B cell (primary cell): ENCODE measurements around the gene STK11. TPM values are rescaled to one million over a fixed set of nuclear protein-coding genes. Genes with fewer than 3 reads are reported as not detected.

Experiments used
- ATAC-seq: fragments of 200-7000 bp; cut with Tn5 transposase; one replicate; pipeline ENCODE4 v1.10.0; 2021; ENCODE audit warnings: low read depth, mild to moderate bottlenecking, moderate number of reproducible peaks, moderate library complexity
- CTCF ChIA-PET: fragments of 350-600 bp; sonication (Branson Sonifier 250); formaldehyde crosslinking; loops from one replicate; lab custom pipeline; 2021; ENCODE audit warnings: antibody characterized with exemption, inconsistent platforms; lab: Charles Lee
- POLR2A ChIA-PET: fragments of 350-600 bp; sonication (Branson Sonifier 250); formaldehyde crosslinking; loops from one replicate; lab custom pipeline; 2021; ENCODE audit warnings: antibody characterized with exemption; lab: Charles Lee
- DNase-seq: peaks from one replicate; pipeline ENCODE4 v3.0.0; 2013
- H2AFZ ChIP-seq: 2 replicates; pipeline ENCODE4 v1.6.1; 2012; ENCODE audit warnings: mild to moderate bottlenecking, low read depth, low read length; ENCODE audit not compliant: insufficient read depth, poor library complexity, severe bottlenecking
- H3K27ac ChIP-seq, 2 donors: 1 replicate in 1 of 2; 2 replicates in 1 of 2; pipeline ENCODE4 v1.5.1; 2012 to 2013; ENCODE audit warnings: low read length in 2 of 2, mild to moderate bottlenecking in 2 of 2, moderate library complexity in 1 of 2
- H3K27me3 ChIP-seq, 4 experiments: fragments of 200-600 bp in 1 of 4; sonication (generic) in 1 of 4; replicated peaks in 1 of 4; 1 replicate in 2 of 4; 2 replicates in 2 of 4; pipeline versions ENCODE4 v1.6.1 to v1.7.0; 2013 to 2016; ENCODE audit warnings: low read length in 3 of 4, mild to moderate bottlenecking in 2 of 4, mixed read lengths in 1 of 4, moderate library complexity in 1 of 4; ENCODE audit not compliant: insufficient read depth in 4 of 4, control insufficient read depth in 3 of 4; ENCODE audit errors: control extremely low read depth in 1 of 4
- H3K36me3 ChIP-seq, 2 experiments: replicated peaks in 1 of 2; 1 replicate in 1 of 2; 2 replicates in 1 of 2; pipeline versions ENCODE4 v1.6.1 to v1.7.1; 2013; ENCODE audit warnings: low read length in 1 of 2; ENCODE audit not compliant: insufficient read depth in 2 of 2, control insufficient read depth in 1 of 2; ENCODE audit errors: control extremely low read depth in 1 of 2, extremely low read depth in 1 of 2
- H3K4me1 ChIP-seq, 2 donors: fragments of 200-600 bp in 1 of 2; sonication (generic) in 1 of 2; 1 replicate in 1 of 2; 2 replicates in 1 of 2; pipeline versions ENCODE4 v1.5.1 to v1.6.1; 2013 to 2017; ENCODE audit warnings: low read length in 2 of 2; ENCODE audit not compliant: control insufficient read depth in 2 of 2, insufficient read depth in 2 of 2
- H3K4me2 ChIP-seq: replicated peaks from 2 replicates; pipeline ENCODE3; 2012; ENCODE audit warnings: mild to moderate bottlenecking, low read depth, low read length; ENCODE audit not compliant: poor library complexity, severe bottlenecking
- H3K4me3 ChIP-seq, 5 experiments: fragments of 200-600 bp in 1 of 5; sonication (generic) in 1 of 5; 1 replicate in 3 of 5; 2 replicates in 2 of 5; pipeline versions ENCODE4 v1.5.1 to v1.7.0; 2011 to 2016; ENCODE audit warnings: low read length in 4 of 5, mild to moderate bottlenecking in 4 of 5, low read depth in 2 of 5, control low read depth in 1 of 5, moderate library complexity in 1 of 5; ENCODE audit not compliant: insufficient read depth in 1 of 5; ENCODE audit errors: control extremely low read depth in 1 of 5, extremely low read depth in 1 of 5
- H3K79me2 ChIP-seq: fragments of 200-600 bp; sonication (generic); one replicate; pipeline ENCODE4 v1.6.0; 2016; ENCODE audit warnings: low read length; ENCODE audit not compliant: control insufficient read depth, insufficient read depth
- H3K9ac ChIP-seq: fragments of 200-600 bp; sonication (generic); 2 replicates; pipeline ENCODE4 v1.6.1; 2017; ENCODE audit warnings: mild to moderate bottlenecking, low read length, moderate library complexity
- H3K9me3 ChIP-seq, 3 donors: one replicate each; pipeline versions ENCODE4 v1.6.1 to v1.7.1; 2013; ENCODE audit warnings: low read length in 2 of 3; ENCODE audit not compliant: control insufficient read depth in 2 of 3, insufficient read depth in 1 of 3; ENCODE audit errors: control extremely low read depth in 1 of 3
- H4K20me1 ChIP-seq: 2 replicates; pipeline ENCODE4 v1.6.0; 2012; ENCODE audit warnings: mild to moderate bottlenecking, low read length; ENCODE audit not compliant: insufficient read depth, control insufficient read depth, poor library complexity, severe bottlenecking
- H3K27ac Mint-ChIP-seq: one replicate; pipeline ENCODE4 v1.8.0; 2021; ENCODE audit warnings: mixed read lengths
- H3K27me3 Mint-ChIP-seq: one replicate; pipeline ENCODE4 v1.8.0; 2021; ENCODE audit warnings: mixed read lengths
- H3K4me1 Mint-ChIP-seq: one replicate; pipeline ENCODE4 v1.8.0; 2021; ENCODE audit warnings: mixed read lengths
- H3K4me3 Mint-ChIP-seq: one replicate; pipeline ENCODE4 v1.8.0; 2021; ENCODE audit warnings: mixed read lengths
- H3K9me3 Mint-ChIP-seq: one replicate; pipeline ENCODE4 v1.8.0; 2022; ENCODE audit warnings: mixed read lengths; ENCODE audit not compliant: insufficient read depth
- EZH2 ChIP-seq: IDR thresholded peaks from 2 replicates; pipeline ENCODE4 v1.6.1; 2012; ENCODE audit warnings: borderline replicate concordance, low read depth, mild to moderate bottlenecking, moderate library complexity, low read length; ENCODE audit not compliant: insufficient read depth, poor library complexity, severe bottlenecking
- WGBS: methylation state at CpG from one replicate; pipeline ENCODE4 v1.1.5; 2013; ENCODE audit warnings: missing lambda C conversion rate; ENCODE audit not compliant: insufficient coverage; 5-methylcytosine and 5-hydroxymethylcytosine counted together
- intact Hi-C: fragments of 100-400 bp; cut with micrococcal nuclease; formaldehyde crosslinking; loops from one replicate; pipeline ENCODE4 v1.10.0; 2022
- polyA plus RNA-seq: library from polyadenylated mRNA; depleted of rRNA; stranded (reverse); fragments of >200 nt; gene quantifications from 2 replicates; pipeline ENCODE4 v1.2.3, GENCODE V29; 2012
- total RNA-seq, 2 donors: library from RNA; stranded (reverse); fragments of 120-200 nt in 1 of 2; gene quantifications; 1 replicate in 1 of 2; 2 replicates in 1 of 2; pipeline versions ENCODE4 v1.2.3 to v1.2.4, GENCODE V29; 2013 to 2022
- TF ChIP-seq, protein P1 (sequence below): fragments of 200-600 bp; IDR thresholded peaks from one replicate; pipeline ENCODE4 v1.8.0; 2022; ENCODE audit warnings: antibody characterized with exemption, mild to moderate bottlenecking

The STK11 gene
- total and polyA plus RNA-seq, 2 donors (not counting 1 experiment from before 2014, with no cell fraction given), result 87.9 to 89.9 TPM

DNA sequence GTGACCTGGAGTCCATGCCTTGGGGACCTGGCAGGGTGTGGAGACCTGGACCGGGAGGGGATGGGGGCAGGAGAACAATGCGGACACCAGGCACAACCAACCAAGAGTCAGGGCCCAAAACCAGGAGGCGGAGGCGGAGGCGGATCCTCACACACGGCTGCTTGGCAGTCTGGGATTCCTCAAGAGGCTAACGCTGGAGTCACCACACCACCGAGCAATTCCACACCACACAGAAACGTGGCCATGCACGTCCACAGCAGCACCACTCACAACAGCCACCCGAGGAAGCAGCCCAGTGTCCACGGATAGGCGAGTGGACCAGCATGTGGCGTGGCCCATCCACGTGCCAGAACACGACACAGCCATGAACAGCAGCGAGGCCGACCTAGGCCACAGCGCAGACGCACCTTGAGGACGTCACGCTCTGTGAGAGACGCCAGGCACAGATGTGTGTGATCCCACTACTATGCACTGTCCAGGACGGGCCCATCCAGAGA is 49.2 kb upstream of the STK11 start:
- no peak overlapping the region for H3K27ac ChIP-seq
- no peak overlapping the region for H2AFZ ChIP-seq
- H3K27me3 Mint-ChIP-seq, result no peaks in the 10 kb centered on the region
- DNase-seq (no peak), ATAC-seq (no peak)
- 92% methylated on average over 24 of the region's 24 CpGs for WGBS
- H4K20me1 ChIP-seq, result peaks cover 72% of the 10 kb centered on the region
- ChIA-PET POLR2A (no interaction called here), CTCF (interaction anchor here (1.0 kb wide), 1 partner anchor 43 kb away, joined by 3 read pairs; no protein-coding TSS in a partner anchor)
- H3K79me2 ChIP-seq, result peaks cover 74% of the 10 kb centered on the region
- H3K4me3 Mint-ChIP-seq, result no peak overlapping the region
- no peaks in the 10 kb centered on the region for H3K9me3 ChIP-seq
- H3K27ac Mint-ChIP-seq, result no peak overlapping the region
- no peak for TF ChIP-seq EZH2
- TF ChIP-seq, protein P1, sequence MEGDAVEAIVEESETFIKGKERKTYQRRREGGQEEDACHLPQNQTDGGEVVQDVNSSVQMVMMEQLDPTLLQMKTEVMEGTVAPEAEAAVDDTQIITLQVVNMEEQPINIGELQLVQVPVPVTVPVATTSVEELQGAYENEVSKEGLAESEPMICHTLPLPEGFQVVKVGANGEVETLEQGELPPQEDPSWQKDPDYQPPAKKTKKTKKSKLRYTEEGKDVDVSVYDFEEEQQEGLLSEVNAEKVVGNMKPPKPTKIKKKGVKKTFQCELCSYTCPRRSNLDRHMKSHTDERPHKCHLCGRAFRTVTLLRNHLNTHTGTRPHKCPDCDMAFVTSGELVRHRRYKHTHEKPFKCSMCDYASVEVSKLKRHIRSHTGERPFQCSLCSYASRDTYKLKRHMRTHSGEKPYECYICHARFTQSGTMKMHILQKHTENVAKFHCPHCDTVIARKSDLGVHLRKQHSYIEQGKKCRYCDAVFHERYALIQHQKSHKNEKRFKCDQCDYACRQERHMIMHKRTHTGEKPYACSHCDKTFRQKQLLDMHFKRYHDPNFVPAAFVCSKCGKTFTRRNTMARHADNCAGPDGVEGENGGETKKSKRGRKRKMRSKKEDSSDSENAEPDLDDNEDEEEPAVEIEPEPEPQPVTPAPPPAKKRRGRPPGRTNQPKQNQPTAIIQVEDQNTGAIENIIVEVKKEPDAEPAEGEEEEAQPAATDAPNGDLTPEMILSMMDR, result no peak
- H3K27me3 ChIP-seq, result no peaks in the 10 kb centered on the region
- no peaks in the 10 kb centered on the region for H3K9me3 Mint-ChIP-seq
- no peaks in the 10 kb centered on the region for H3K4me1 Mint-ChIP-seq
- no peaks in the 10 kb centered on the region for H3K4me1 ChIP-seq
- H3K4me3 ChIP-seq, result no peak overlapping the region
- intact Hi-C loops, result no loop called here
- no peak overlapping the region for H3K9ac ChIP-seq
- H3K4me2 ChIP-seq, result no peak overlapping the region
- peaks cover 0 to 16% of the 10 kb centered on the region in 2 experiments for H3K36me3 ChIP-seq

DNA sequence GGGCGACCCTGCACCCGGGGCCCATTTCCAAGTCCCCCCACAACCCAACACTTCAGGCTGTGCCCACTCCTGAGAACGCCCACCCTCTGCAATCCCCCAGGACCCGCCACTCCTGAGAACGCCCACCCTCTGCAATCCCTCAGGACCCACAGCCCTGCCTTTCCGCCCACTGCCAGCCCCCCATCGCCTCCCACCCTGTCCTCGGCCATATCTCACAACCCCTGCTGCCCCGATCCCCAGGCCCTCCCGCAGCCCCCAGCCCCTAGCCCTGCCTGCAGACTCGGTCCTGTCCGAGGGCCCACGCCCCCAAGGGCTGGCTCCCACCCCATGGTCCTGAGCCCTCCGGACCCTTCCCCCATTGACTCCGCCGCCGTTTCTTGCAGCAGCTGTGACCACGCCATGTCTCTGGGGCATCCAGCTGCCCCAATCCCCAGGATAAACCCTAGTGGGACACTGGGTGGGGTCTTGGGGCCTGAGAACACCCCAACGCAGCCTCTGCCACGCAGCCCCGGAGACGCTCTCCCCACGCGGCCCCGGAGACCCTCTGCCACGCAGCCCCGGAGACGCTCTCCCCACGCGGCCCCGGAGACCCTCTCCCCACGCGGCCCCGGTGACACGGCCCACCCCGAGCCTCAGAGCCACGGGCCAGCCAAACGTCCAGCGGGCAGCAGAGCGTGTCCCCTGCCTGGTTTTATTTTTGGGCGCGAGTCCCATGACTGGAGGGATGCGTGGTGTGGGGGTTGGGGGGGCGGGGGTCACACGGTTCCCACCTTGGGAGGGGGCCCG is 48.6 kb upstream of the STK11 start:
- no peak overlapping the region for H3K4me3 ChIP-seq
- WGBS, result 97% methylated on average over 40 of the region's 46 CpGs
- no peak for DNase-seq
- no peak overlapping the region for H3K4me2 ChIP-seq
- POLR2A ChIA-PET, result no interaction called here
- no peak overlapping the region for H3K27ac Mint-ChIP-seq
- H3K4me1 ChIP-seq, result no peaks in the 10 kb centered on the region
- CTCF ChIA-PET, result no interaction called here
- H3K27ac ChIP-seq, result no peak overlapping the region
- intact Hi-C loops, result no loop called here
- H3K9me3 Mint-ChIP-seq, result no peaks in the 10 kb centered on the region
- ATAC-seq, result no peak
- no peak overlapping the region for H3K4me3 Mint-ChIP-seq
- H2AFZ ChIP-seq, result no peak overlapping the region
- H4K20me1 ChIP-seq, result peaks cover 70% of the 10 kb centered on the region
- H3K4me1 Mint-ChIP-seq, result peaks cover 2% of the 10 kb centered on the region
- H3K27me3 ChIP-seq, result no peaks in the 10 kb centered on the region
- TF ChIP-seq, protein P1, result no peak
- no peak for TF ChIP-seq EZH2
- peaks cover 0 to 12% of the 10 kb centered on the region in 2 experiments for H3K36me3 ChIP-seq
- H3K27me3 Mint-ChIP-seq, result no peaks in the 10 kb centered on the region
- H3K9me3 ChIP-seq, result no peaks in the 10 kb centered on the region
- peaks cover 75% of the 10 kb centered on the region for H3K79me2 ChIP-seq
- no peak overlapping the region for H3K9ac ChIP-seq
